Vagina (tissue), 2 donors: ENCODE measurements around the gene THYN1.

Source experiments
- CTCF ChIP-seq, 3 experiments: fragments of 450-650 bp in 2 of 3; fragments of 200-600 bp in 1 of 3; sonication (generic) in 1 of 3; IDR thresholded peaks; one replicate each; pipeline ENCODE4 v1.5.1; 2017 to 2019; ENCODE audit warnings: antibody characterized with exemption in 3 of 3, mild to moderate bottlenecking in 2 of 3, moderate library complexity in 2 of 3
- POLR2AphosphoS5 ChIP-seq, 2 donors: sonication (generic); formaldehyde crosslinking; IDR thresholded peaks; one replicate each; pipeline ENCODE4 v1.9.0; 2017; ENCODE audit warnings: antibody characterized with exemption in 2 of 2, mild to moderate bottlenecking in 2 of 2, low read depth in 1 of 2; ENCODE audit not compliant: insufficient read depth in 1 of 2

- TF ChIP-seq CTCF (IDR thresholded peaks at IDR 0.05), result no peak
- TF ChIP-seq POLR2AphosphoS5 (IDR thresholded peaks at IDR 0.05; ENCODE audit: insufficient read depth in 1 of 2, low read depth in 1 of 2), result no peak
These were observed 8.6 kb downstream of the THYN1 start for GRCh38 chr11:134244593-134244992.
